G401.6 (cell line): ENCODE measurements around the gene C5orf47.

Experiments
- FAIRE-seq: peaks from 2 replicates; lab custom pipeline; 2012; peaks lifted over from hg19 to GRCh38; lab: Jason Lieb, UNC

C5orf47 gene

DNA sequence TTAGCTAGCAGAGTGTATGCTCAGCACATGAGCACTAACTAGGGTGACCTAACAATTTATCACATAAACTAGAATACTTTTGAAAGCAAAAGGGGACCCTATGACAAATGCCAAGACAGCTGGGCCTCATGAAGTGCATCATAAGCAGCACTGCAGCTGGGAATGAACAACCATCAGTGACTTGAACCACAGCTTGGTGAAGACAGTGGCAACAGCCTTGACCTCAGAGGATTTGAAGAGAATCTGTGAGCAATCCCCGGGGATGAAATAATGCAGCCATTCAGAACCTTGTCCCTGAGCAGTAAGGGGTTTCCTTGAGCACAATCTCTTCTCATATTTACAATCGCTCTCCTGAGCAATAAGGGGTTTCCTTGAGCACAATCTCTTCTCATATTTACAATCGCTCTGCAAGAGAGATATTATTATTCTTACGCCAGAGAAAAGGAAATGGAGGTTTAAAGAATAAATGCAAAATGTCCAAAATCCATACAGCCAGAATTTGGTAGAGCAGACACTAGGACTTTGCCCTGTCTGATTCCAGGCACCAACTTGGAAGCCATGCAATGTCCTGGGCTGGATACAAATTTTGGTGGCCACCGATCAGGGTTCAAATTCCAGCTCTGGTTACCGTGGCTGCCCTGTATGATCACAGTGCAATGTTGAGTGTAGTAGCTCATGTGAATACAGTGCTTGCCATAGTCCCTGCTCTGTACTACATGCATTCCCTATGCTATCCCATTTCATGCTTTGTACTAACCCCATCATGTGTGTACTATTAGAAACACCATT, 55.7 kb downstream of the C5orf47 start:
- no peak for FAIRE-seq

GRCh38 chr5:174045470-174046025, 56.6 kb downstream of the C5orf47 start, which contains the start of gene NSG2:
NSG2 (plus strand) TSS chr5:174045706; CDS start chr5:174046756, 1,050 bp downstream.
- no peak for FAIRE-seq

DNA sequence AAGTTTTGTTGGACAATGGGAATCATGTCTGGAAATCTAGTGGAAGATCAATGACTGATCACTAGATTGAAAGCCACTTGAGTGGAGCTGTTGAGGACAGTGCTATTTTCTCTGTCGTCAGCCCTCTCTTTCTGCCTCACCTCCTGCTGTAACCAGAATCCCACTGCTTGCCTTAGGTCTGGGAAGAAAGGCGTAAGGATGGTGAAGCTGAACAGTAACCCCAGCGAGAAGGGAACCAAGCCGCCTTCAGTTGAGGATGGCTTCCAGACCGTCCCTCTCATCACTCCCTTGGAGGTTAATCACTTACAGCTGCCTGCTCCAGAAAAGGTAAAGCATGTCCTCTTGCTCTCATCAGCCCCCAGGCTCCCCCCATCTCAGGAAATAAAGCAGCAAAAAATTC, 57.6 kb downstream of the C5orf47 start:
- FAIRE-seq = no peak

DNA sequence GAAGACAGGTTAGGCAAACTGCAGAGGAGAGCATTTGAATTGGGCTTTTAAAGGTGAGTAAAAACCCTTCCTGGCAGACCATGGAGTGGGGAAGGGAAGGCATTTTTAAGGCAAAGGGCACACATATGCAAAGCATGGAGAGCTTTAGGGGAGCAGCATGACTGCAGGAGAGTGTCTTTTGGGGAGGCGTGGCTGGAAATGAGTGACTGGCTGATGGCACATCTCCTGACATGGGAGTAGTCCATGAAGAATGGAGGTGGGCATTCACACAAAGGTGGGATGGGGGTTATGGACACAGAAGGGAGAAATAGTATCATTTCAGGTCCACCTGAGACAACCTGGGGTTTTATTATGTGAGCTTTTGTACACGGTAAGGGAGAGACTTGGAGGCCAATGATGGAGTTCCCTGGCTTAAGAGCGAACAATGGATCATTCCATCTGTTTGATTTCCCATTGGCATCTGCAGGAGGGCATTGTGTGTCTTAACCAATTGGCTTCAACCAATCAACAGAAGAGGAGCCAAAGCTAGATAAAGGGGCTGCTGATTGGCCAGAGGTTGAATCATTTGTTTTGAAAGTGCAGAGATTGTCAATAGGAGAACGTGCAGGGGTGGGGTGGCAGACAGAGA, 58.6 kb downstream of the C5orf47 start:
- FAIRE-seq = no peak

GRCh38 chr5:174052636-174053035, 63.7 kb downstream of the C5orf47 start:
- no peak for FAIRE-seq

DNA sequence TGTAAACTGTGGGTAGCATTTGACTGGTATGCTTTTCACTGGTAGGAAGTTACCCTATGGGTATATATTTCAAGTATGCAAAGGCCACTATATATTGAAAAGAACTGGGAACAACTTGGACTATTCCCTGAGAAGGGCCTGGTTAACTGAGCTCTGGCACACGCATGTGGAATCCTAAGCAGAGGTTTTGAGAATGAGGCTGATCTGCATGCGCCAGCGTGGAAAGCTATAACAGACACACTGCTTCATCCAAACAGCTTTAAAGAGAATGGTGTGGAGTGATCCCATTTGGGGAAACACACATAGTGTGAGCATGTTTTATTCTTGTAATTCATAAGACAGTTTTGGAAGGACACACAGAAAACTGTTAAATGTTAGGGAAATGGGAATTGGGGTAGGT, 64.9 kb downstream of the C5orf47 start:
- no peak for FAIRE-seq
